Glomerular visceral epithelial cell (primary cell): Measurements from ENCODE around the gene TAF9.
"Not testable (repeated sequence)": the region's sequence is repeated elsewhere in the genome, so short reads cannot be mapped to it uniquely, and the experiment has no call there.

ENCODE experiments used
- DNase-seq: peaks from one replicate; pipeline ENCODE4 v3.0.0-alpha.2; 2016; ENCODE audit errors: extremely low spot score

Gene TAF9, protein sequence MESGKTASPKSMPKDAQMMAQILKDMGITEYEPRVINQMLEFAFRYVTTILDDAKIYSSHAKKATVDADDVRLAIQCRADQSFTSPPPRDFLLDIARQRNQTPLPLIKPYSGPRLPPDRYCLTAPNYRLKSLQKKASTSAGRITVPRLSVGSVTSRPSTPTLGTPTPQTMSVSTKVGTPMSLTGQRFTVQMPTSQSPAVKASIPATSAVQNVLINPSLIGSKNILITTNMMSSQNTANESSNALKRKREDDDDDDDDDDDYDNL

DNA sequence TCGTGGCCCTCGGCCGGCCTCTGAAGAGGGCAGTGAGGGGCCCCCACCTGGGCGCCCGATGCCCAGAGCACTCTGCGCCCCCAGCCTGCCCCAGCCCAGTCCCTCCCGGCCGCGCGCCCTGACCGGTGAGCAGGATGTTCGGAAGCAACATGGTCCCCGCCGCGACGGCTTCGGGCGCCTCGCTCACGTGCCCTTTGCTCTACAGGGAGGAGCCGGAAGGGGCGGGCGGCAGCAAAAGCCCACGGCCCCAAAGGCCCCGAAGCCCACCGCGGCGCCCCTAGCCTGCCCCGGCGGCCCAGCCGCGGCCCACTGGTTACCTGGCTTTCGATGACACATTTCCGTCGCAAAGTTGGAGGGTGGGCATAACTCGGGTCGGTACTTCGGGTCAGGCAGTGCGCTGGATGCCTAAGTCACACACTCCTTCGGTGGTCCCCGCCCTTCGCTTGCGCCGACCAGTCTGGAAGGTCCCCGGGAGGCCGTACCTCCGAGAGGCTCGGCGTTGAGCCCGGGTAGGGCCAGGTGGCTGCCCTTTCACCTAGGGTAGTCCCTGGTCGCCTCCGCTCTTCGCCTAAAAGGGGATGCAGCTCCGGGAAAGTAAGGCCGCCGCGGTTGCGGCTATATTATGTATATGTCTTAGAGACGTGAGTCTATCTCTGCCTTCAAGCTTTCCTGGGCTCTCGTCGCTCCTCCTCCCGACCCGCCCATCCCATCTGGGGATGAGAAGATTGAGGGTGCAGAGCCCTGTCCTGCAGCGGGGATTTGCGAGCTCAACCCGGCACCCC, at the start of gene TAF9, which contains the start of the genes AK6 and RAD17:
Gene TAF9, minus strand, starts transcription at position 181 of the 782 bp plus-strand sequence. CDS start 3,783 bp downstream, outside the sequence.
Gene AK6, minus strand, starts transcription at position 181 of the 782 bp plus-strand sequence. Its CDS starts 30 bp downstream, at position 151.
Gene RAD17, plus strand, starts transcription at position 479 of the 782 bp plus-strand sequence. CDS start 2,391 bp downstream, outside the sequence.
- DNase-seq: peak; percentile 93

GRCh38 chr5:69418554-69418953, 49.2 kb upstream of the TAF9 start:
- DNase-seq: no peak

GRCh38 chr5:69416699-69417098, 47.4 kb upstream of the TAF9 start:
- no peak for DNase-seq

DNA sequence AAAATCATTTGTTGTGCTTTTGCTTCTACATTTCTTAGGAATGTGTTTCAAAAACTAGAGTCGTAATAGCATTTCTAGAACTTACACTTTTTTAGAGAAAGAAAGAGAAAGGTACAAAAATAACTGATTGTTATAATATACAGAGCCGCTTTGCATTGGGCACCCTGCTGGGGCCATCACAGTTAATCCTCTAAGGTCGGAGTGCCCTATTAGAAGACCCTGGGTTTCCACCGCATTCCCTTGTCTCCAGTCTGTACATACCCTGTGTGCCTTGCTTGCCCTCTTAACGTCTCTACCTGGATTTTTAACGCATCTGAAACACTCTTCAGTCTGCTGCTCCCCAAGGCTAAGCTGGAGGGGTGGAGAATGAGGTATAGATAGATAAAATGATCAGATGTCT, 46.9 kb upstream of the TAF9 start:
- no peak for DNase-seq

DNA sequence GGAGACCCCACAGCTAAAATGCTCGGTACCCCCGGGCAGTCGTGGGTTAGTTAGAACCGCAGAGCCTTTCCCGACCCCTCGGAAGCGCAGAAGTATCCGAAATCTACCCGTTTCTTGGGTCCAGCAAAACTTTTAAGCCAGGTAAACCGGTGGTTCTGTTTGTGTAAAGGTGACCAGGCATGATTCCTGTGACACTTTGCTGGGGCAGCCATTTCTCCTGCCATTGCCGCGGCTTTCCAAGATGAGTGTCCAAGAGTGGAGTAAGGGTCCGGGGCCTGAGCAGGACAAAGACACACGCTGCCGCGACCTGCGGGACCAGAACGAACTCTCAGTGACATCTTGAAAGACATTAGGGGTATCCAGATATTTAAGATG, 46.3 kb upstream of the TAF9 start:
- no peak for DNase-seq

- peak; percentile 83 for DNase-seq
These were observed 45.7 kb upstream of the TAF9 start, which contains the start of gene MARVELD2 for GRCh38 chr5:69414885-69415583. Gene MARVELD2, plus strand, starts transcription at chr5:69415116. Its CDS starts 4,270 bp downstream, at chr5:69419386.

DNA sequence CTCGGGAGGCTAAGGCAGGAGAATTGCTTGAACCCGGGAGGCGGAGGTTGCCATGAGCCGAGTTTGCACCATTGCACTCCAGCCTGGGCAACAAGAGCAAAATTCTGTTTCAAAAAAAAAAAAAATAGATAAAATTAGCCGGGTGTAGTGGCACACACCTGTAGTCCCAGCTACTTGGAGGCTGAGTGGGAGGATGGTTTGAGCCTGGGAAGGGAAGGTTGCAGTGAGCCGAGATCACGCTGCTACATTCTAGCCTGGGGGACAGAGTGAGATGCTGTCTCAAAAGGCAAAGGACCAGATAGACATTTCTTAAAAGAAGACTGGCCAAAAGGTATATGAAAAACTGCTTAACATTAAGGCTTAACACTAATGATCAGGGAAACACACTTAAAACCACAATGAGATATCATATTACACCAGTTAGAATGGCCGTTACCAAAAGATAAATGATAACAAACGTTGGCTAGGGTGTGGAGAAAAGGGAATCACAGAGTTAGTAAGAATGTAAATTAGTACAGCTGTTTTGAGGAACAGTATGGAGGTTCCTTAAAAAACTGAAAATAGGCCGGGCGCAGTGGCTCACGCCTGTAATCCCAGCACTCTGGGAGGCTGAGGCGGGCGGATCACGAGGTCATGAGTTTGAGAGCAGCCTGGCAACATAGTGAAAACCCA, 35.5 kb upstream of the TAF9 start:
- no peak for DNase-seq

DNA sequence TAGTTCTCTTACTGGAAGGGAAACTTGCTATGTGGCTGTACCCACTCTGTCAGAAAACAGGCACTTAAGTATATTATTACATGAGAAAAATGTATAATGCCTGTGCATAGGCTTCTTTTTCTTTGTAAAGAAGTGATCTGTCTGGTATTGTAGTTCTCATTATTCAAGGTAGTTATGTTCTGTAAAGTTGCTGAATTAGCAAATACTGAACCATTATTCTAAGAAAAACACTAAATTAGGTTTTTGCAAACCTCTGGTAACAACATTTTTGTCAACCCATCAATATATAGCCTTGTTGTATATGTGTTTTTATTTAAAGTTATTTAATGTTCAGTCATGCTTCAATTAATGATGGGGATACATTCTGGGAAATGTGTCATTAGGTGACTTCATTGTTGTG, 9.1 kb upstream of the TAF9 start:
- no peak for DNase-seq

- no peak for DNase-seq
These were observed 5.7 kb upstream of the TAF9 start for GRCh38 chr5:69374911-69375446.

DNA sequence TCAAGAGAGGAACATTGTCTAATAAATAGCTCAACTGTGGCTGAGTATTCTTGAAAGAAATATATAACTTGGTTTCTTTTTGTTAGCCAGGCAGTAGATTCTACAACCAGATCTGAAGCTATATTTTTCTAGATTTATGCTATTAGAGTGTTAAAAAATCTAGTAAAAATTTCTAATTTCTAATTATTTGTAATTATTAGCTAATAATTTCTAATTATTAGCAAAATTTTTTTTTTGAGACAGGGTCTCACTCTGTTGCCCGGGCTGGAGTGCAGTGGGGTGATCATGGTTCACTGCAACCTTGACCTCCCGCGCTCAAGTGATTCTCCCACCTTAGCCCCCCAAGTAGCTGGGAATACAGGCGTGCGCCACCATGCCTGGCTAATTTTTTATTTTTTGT, 3.1 kb upstream of the TAF9 start:
- no peak for DNase-seq

DNA sequence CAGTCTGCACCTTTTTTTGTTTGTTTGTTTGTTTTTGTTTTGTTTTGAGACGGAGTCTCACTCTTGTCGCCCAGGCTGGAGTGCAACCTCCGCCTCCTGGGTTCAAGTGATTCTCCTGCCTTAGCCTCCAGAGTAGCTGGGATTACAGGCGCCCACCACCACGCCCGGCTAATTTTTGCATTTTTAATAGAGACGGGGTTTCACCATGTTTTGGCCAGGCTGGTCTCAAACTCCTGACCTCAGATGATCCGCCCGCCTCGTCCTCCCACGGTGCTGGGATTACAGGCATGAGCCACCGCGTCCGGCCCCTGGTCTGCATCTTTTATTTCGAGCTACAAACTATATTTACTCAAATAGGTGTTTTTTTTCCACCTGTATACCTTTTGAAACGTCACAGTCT, 1.0 kb upstream of the TAF9 start:
- not testable (repeated sequence) for DNase-seq

- no peak for DNase-seq
These were observed 621 bp downstream of the TAF9 start for GRCh38 chr5:69368458-69369339.

GRCh38 chr5:69367697-69368279, 1.5 kb downstream of the TAF9 start:
- DNase-seq: no peak

GRCh38 chr5:69364850-69365249, 4.5 kb downstream of the TAF9 start:
- DNase-seq: no peak

GRCh38 chr5:69364414-69364813, 4.9 kb downstream of the TAF9 start:
- DNase-seq: peak; percentile 14

GRCh38 chr5:69360442-69360841, 8.9 kb downstream of the TAF9 start:
- DNase-seq: no peak

- no peak for DNase-seq
These were observed 9.6 kb downstream of the TAF9 start for GRCh38 chr5:69359699-69360098.

DNA sequence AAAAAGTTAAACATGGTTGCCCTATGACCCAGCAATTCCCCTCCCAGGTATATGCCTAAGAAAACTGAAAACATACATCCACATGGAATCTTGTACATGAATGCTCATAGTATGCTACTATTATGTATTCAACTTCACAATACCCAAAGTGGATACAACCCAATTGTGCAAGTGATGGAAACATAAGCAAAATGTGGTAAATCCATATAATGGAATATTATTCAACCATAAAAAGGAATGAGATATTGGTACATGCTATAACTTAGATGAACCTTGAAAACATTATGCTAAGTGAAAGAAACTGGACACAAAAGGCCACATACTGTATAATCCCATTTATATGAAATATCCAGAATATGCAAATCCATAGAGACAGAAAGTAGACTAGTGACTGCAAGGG, 18.7 kb downstream of the TAF9 start:
- DNase-seq: no peak

- no peak for DNase-seq
These were observed 26.2 kb downstream of the TAF9 start for GRCh38 chr5:69343083-69343482.

GRCh38 chr5:69341520-69342161, 27.7 kb downstream of the TAF9 start:
- no peak for DNase-seq
